ENCODE data around the gene C6orf136. TPM values are rescaled to one million over a fixed set of nuclear protein-coding genes. Genes with fewer than 3 reads are reported as not detected.

C6orf136 gene
- total RNA-seq, 1 donor from 2014 or later, result 17.2 TPM

GRCh38 chr6:30643656-30644055 lies 3.3 kb upstream of the C6orf136 start:
- Mint-ChIP-seq H3K36me3 (ENCODE audit: unreplicated experiment) (peaks cover 22% of the 10 kb centered on the region), H3K9me3 (ENCODE audit: unreplicated experiment) (no peaks in the 10 kb centered on the region), H3K27me3 (ENCODE audit: unreplicated experiment) (no peaks in the 10 kb centered on the region), H3K4me3 (ENCODE audit: unreplicated experiment) (no peak overlapping the region), H3K4me1 (ENCODE audit: unreplicated experiment) (peaks cover 15% of the 10 kb centered on the region), H3K27ac (ENCODE audit: unreplicated experiment) (no peak overlapping the region)
- DNase-seq (ENCODE audit: extremely low spot score, unreplicated experiment), result no peak
- TF ChIP-seq CTCF (IDR thresholded peaks at IDR 0.05), result no peak

GRCh38 chr6:30644769-30645168 lies 2.2 kb upstream of the C6orf136 start:
- no peak overlapping the region for H3K4me3 Mint-ChIP-seq (ENCODE audit: unreplicated experiment)
- no peaks in the 10 kb centered on the region for H3K27me3 Mint-ChIP-seq (ENCODE audit: unreplicated experiment)
- H3K36me3 Mint-ChIP-seq (ENCODE audit: unreplicated experiment), result peaks cover 22% of the 10 kb centered on the region
- TF ChIP-seq CTCF (IDR thresholded peaks at IDR 0.05), result no peak
- H3K9me3 Mint-ChIP-seq (ENCODE audit: unreplicated experiment), result no peaks in the 10 kb centered on the region
- no peak for DNase-seq (ENCODE audit: extremely low spot score, unreplicated experiment)
- peaks cover 15% of the 10 kb centered on the region for H3K4me1 Mint-ChIP-seq (ENCODE audit: unreplicated experiment)
- H3K27ac Mint-ChIP-seq (ENCODE audit: unreplicated experiment), result no peak overlapping the region

- TF ChIP-seq CTCF (IDR thresholded peaks at IDR 0.05), result no peak
- no peak for DNase-seq (ENCODE audit: extremely low spot score, unreplicated experiment)
- Mint-ChIP-seq H3K4me1 (ENCODE audit: unreplicated experiment) (peaks cover 15% of the 10 kb centered on the region), H3K4me3 (ENCODE audit: unreplicated experiment) (peak overlapping the region; percentile 83), H3K36me3 (ENCODE audit: unreplicated experiment) (peaks cover 19% of the 10 kb centered on the region), H3K27me3 (ENCODE audit: unreplicated experiment) (no peaks in the 10 kb centered on the region), H3K9me3 (ENCODE audit: unreplicated experiment) (no peaks in the 10 kb centered on the region), H3K27ac (ENCODE audit: unreplicated experiment) (peak overlapping the region; percentile 4)
Observed at GRCh38 chr6:30645989-30646388, 944 bp upstream of the C6orf136 start.

- Mint-ChIP-seq H3K4me3 (ENCODE audit: unreplicated experiment) (peak overlapping the region; percentile 83), H3K27me3 (ENCODE audit: unreplicated experiment) (no peaks in the 10 kb centered on the region), H3K9me3 (ENCODE audit: unreplicated experiment) (no peaks in the 10 kb centered on the region), H3K27ac (ENCODE audit: unreplicated experiment) (peak overlapping the region; percentile 74), H3K4me1 (ENCODE audit: unreplicated experiment) (peaks cover 15% of the 10 kb centered on the region), H3K36me3 (ENCODE audit: unreplicated experiment) (peaks cover 24% of the 10 kb centered on the region)
- no peak for TF ChIP-seq CTCF (IDR thresholded peaks at IDR 0.05)
- peak; percentile 90 for DNase-seq (ENCODE audit: extremely low spot score, unreplicated experiment)
Observed at GRCh38 chr6:30647242-30648116, 546 bp downstream of the C6orf136 start.

GRCh38 chr6:30651143-30651542 lies 4.2 kb downstream of the C6orf136 start:
- no peaks in the 10 kb centered on the region for H3K9me3 Mint-ChIP-seq (ENCODE audit: unreplicated experiment)
- no peak for DNase-seq (ENCODE audit: extremely low spot score, unreplicated experiment)
- H3K36me3 Mint-ChIP-seq (ENCODE audit: unreplicated experiment), result peaks cover 33% of the 10 kb centered on the region
- H3K4me3 Mint-ChIP-seq (ENCODE audit: unreplicated experiment), result no peak overlapping the region
- TF ChIP-seq CTCF (IDR thresholded peaks at IDR 0.05), result no peak
- no peak overlapping the region for H3K27ac Mint-ChIP-seq (ENCODE audit: unreplicated experiment)
- H3K4me1 Mint-ChIP-seq (ENCODE audit: unreplicated experiment), result peaks cover 13% of the 10 kb centered on the region
- H3K27me3 Mint-ChIP-seq (ENCODE audit: unreplicated experiment), result no peaks in the 10 kb centered on the region

Data from osteocyte (in vitro differentiated cells).